NCI-H146 treated with DMSO at 0.1 percent for 48 hours (cell line): ENCODE measurements around the gene ZNF446.
"Not testable (repeated sequence)": the region's sequence is repeated elsewhere in the genome, so short reads cannot be mapped to it uniquely, and the experiment has no call there.

Experiments used
- DNase-seq: peaks from one replicate; lab custom pipeline; 2025; ENCODE audit not compliant: unreplicated experiment; lab: John Stamatoyannopoulos, UW

The ZNF446 gene

DNA sequence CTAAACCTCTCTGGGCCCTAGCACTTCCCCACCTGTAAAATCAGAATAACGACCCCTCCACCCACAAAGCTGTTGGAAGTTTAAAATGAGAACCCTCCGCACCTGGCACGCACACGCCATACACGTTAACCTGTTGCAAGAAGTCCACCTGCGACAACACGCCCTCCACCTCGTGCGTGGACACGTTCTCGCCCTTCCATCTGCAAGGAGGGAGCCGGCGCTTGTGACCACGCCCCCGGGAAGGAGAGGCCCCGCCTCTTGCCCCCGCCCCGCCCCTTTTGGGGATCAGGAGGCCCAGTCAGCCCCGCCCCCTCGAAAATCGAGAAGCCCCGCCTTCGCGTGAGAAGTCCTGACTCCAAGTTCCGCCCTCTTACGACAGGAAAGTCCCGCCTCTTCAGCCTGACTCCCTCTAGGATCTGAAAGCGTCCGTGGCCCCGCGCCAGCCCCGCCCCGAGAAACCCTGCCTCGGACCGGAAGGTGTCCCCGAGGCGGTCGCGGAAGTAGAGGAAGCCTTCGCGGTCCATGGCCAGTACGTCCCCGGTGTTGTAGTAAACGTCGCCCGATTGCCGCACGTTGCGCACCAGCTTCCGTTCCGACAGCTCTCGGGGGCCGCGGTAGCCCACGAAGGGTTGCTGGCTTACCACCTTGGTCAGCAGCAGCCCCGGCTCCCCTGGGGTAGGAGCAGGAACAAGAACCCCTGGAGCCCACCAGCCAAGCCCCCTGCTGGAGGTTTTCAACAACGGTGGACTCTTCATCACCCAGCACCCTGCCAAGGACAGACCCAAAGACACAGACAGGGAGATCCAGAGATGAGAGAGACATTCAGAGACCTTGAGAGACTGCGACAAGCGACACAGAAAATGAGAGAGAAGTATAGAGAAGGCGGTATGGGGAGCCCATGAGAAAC lies 23.1 kb downstream of the ZNF446 start:
- DNase-seq, result peak; percentile 97

DNA sequence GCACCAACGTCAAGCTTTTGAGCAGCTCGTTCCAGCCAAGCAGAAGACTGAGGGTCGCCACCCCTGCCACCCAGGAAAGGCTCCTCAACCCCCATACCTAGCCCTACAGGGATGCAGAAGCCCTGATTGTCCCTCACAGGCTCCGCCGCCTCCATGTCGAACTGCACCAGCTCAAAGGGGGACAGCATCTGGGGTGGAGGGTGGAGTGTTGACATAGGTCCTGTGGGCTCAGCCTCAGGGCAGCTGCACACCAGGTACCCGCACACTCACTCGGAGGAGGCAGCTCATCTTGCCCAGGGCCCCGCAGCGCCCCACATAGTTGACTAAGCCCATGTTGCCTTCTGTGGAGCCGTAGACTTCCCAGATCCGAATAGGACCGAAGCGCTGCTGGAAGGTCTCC lies 24.1 kb downstream of the ZNF446 start:
- DNase-seq, result no peak

DNA sequence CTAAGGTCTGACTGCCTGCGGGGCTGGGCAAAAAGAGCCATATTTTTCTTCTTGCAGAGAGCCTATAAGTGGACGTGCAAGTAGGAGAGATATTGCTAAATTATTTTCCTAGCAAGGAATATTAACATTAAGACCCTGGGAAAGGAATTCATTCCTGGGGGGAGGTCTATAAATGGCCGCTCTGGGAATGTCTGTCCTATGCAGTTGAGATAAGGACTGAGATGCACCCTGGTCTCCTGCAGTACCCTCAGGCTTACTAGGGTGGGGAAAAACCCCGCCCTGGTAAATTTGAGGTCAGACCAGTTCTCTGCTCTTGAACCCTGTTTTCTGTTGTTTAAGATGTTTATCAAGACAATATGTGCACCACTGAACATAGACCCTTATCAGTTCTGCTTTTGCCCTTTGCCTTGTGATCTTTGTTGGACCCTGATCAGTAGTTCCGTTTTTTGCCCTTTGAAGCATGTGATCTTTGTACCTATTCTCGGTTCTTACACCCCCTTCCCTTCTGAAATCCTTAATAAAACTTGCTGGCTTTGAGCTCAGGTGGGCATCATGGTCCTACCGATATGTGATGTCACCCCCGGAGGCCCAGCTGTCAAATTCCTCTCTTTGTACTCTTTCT lies 31.6 kb downstream of the ZNF446 start:
- DNase-seq, result not testable (repeated sequence)

DNA sequence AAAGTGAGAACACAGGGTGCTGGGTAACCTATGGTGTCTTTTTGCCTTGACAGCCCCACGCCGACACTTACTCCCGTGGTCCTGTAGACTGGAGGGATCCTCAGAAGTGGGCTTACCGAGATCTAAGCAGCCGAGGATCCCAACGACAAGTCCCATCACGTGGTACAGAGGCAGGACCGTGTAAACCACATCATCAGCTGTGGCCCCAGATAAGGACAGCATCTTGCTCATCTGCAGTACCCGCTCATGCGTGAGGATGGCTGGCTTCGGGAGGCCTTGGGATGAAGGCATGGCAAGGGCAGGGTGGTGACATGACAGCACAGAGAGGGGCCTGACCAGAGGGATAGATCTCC lies 33.6 kb downstream of the ZNF446 start:
- no peak for DNase-seq

DNA sequence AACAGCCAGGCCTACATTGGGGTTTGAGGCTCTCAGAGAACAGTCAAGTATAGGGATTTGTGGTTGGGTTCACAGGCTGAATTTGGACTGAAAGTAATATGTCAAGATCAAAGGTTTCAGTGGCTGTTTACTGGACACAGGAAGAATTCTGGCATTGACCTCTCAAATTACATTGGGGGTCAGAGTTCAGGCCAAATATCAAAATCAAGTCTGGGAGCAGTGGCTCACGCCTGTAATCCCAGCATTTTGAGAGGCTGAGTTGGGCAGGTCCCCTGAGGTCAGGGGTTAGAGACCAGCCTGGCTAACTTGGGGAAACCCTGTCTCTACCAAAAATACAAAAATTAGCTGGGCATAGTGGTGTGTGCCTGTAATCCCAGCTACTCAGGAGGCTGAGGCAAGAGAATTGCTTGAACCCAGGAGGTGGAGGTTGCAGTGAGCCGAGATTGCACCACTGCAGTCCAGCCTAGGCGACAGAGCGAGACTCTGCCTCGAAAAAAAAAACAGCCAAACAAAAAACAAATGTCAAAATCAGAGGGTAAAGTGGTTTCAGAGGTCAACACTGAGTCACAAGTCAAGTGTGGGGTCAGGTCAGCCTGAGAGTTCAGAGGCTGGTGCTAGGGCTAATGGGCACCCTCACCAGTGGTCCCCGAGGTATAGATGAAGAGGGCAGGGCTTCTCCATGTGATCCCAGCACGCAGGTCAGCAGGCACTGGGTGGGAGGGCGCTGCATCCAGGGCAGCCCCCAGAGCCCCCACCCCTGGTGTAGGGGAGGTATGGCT lies 34.1 kb downstream of the ZNF446 start:
- no peak for DNase-seq

DNA sequence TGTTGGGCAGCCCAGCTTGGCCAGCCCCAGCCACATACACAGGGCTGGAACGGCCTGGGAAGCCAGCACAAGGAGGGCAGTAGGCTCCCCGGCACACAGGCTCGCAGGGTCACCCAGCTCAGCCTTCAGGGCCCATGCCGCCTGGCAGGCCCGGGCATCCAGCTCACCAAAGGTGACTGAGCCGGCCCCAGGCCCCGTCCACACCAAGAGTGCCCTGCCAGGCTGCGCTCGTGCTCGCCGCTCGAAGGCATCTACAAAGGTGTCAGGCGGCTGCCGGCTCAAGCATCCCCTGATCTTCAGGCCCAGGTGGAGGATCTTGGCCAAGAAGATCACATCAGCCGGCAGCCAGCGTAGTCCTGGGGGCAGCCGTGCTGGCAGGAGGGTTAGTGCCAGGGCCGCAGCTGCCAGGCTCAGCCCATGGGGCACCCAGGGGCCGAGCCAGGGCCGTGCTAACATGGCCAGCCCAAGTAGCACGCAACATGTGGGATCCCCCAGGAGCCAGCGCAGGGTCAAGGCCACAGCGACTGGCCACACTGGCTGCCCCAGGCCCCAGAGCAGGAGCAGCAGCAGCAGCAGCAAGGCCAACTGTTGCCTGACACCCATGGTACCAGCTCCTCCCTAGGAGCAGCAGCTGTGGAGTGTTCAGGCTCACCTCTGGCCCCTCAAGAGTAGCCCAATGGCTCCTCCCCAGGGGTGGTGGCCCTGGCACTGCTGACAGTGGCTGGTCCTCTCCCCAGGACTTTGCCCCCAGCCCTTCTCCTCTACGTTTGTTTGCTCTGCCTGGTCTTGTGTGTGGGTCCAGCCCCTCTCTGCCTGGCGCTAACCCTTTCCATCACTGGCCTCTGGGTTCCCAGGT lies 35.4 kb downstream of the ZNF446 start, which contains the start of gene SLC27A5:
Gene SLC27A5 (minus strand): TSS at position 640 of the 856 bp plus-strand sequence. CDS start 37 bp downstream, at position 603.
- DNase-seq, result no peak

DNA sequence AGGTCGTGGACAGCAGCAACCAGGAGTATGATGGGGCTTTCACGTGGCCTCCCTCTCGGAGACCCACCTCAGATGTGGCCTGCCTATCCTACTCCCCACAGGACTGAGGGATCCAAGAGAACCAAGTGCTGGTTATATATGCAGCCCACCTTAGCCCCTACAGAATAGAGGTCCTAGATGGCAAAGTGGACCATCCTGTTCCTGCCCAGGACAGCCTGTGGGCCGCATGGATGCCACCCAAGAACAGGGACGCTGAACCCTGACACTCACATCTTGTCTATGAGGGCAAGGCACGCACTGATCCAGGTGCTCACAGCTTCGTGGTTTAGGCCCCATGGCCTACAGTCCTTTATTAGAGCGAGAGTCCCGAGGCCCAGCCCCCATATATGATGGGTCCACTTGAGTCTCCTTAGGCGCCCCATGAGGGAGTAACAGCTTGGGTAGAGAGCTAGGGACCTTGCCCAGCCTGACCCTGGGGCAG lies 37.1 kb downstream of the ZNF446 start:
- no peak for DNase-seq

DNA sequence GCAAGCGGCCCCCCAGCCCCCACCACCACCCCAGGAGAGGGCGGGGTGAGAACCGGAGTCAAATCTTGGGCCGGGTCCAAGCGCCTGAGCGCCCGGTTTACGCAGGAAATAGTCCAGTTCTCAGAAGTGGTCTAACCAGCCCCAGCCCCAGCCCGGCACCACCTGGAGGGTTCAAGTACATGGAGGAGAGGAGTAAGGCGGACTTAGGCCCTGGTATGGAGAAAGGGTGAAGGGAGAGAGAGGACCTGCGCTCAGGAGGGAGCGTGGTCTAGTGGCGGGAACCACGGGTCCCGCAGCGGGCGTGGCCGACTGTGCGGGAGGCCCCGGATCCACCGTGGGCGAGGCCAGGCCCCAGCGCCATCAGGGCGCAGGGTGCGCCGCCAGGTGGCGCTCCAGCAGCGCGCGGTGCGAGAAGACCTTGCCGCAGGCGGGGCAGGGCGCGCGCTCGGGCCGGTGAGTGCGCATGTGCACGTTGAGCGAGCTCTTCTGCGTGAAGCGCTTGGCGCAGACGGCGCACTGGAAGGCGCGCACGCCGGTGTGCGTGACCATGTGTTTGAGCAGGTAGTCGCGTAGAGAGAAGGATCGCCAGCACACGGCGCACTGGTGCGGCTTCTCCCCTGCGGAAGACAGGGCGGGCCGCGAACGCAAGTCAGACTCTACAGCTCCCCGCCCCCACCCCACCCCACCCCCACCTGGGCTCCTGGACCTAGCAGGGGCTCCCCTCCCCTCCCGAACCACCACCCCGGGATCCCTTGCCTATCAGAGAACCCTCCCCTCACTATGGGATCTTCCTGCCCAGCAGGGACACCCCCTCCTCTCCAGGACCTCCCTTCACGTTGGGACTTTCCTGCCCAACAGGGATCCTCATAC lies 37.8 kb downstream of the ZNF446 start:
- DNase-seq, result peak; percentile 58

DNA sequence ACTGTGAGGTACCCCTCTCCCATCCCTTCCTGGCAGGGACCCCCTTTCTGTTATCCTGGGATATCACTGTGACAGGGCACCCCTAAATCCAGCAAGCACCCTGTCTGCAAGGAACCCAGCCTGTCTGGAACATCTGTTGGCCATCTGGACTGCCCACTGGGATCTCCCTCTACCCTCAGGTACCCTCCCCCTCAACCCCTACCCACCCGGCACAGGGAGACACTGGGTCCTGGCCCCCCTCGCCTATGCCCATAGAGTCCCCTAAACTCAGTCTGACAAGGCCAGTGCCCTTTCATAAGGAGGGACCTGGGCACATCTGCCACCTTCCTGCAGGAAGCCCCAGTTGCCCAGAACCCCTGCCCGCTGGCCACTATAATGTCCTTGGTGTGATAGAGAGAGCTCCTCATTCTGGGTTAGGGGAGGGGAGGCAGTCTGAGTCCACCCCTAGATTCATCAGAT lies 38.4 kb downstream of the ZNF446 start:
- no peak for DNase-seq

DNA sequence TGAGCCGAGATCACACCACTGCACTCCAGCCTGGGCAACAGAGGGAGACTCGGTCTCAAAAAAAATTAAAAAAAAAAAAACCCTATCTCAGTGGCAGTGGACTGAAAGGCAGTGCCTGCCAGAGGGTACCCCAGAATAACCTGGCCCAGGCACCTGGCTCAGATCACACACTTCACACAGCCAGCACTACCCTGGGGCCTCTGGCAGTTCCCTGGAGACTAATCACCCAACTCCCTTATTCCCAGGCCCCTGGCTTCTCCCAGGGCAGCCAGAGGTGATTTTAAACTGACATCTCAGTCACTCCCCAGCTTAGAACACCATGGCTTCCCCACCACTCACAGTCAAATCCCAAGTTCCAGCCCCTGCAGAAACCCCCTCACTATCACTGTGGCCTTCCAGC lies 39.1 kb downstream of the ZNF446 start:
- no peak for DNase-seq

DNA sequence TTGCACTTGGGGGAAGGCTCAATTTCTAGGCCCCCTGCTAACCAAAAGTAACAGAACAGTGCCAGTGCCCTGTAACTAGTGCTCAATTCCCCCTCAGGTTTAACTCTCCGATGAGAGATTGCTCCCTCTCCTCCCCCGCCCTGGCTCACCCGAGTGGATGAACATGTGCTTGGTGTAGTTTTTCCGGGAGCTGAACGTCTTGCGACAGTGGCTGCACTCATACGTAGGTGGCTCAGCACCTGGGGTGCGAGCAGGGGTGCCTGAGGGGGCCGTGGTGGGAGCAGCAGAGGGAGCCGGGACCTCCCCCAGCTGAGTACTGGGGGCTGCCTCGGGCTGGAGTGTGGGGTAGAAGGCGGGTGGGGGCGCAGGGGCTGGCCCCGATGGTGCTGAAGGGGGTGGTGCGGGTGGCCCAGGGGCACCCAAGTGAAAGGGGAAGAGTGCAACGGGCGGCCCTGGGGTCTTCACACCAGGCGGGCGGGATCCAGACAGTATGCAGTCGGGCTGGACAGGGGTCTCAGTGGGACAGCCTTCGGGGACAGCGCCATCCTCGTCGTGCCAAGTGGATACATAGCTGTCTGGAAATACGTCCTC lies 40.2 kb downstream of the ZNF446 start:
- no peak for DNase-seq

DNA sequence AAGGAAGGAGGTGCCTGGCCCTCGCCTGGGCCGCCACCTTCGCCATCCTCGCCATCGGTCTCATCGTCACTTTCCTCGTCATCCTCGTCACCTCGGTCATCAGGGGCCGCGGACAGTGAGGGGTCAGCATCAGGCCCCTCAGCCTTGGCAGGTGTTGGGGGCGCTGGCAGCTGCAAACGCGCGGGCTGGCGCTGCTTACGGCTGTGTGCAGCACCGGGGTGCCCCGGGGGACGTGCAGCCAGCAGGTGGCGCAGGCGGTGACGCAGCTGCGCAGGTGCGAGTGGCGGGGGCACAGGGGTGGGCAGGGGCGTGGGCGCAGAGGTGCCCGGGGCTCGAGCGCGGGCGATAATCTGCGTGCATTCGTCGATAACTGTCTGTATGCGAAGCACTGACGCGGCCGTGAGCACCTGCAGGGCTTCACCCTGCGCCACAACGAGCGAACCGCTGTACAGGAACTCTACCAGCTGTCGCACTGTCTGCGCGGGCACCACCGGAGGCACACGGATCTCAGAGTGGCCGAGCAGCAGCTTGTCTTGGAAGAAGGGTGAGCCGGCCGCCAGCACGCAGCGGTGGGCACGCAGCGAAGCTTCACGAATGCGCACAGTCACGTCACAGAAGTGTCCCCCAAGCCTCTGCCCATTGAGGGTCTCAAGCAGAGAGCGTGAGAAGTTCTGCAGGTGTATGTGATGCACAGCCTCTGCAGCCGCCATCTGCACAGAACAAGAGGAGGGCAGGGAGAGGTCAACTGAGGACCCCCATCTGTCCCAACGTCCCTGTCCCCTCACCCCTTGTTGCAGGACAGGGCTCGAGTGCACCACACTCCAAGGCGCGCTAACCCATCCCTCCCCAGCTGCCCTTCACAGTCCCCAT lies 41.0 kb downstream of the ZNF446 start:
- DNase-seq, result no peak

DNA sequence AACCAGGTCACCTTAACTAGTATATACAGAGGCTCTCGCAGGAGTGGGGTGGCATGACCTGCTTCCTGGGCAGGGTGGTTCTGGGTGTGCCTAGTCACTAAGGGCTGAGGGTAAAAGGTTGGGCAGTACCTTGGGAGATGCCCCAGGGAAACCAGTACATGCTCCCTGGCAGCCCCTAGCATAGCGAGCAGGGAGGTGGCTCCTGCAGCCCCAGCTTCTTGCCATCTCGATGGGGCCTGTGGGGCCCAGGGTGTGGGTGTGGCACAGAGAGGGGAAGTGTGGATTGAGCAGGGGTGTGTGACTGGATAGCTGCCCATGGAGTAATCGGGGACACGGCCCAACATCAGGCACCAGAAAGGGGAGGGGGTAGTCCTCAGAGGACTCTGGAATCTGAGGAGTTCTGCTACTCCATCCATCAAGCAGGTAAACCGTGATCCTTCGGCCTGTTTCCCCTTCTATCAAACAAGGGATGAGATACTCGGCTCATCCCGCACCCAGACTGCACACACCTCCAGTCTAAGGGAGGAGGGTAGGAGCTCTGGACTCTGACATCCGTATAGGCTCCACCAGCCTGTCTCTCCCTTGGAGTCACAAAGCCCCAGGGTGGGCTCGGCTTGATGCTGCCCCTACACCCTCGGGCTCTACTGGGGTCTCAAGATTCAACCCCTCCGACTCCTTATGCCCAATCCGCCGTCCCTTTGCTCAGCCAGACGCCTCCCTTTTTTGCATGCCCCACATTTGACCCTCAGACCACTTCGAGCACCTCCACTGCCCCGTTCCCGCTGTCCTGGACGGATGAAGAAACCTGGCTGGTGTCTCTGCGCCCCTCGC lies 42.3 kb downstream of the ZNF446 start:
- DNase-seq, result no peak

DNA sequence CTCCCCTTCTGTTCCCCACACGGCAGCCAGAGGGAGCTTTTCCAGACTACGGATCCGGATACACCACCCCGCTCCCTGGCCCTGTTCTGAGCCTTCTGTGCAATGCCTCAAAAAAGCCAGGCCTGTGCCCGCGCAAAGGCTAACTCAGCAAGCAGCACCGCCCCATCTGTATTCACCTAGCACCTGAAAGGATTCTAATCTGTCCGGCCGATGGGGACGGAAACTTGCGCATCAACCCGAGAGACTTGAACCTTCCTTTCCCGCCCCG lies 42.9 kb downstream of the ZNF446 start:
- peak; percentile 77 for DNase-seq

DNA sequence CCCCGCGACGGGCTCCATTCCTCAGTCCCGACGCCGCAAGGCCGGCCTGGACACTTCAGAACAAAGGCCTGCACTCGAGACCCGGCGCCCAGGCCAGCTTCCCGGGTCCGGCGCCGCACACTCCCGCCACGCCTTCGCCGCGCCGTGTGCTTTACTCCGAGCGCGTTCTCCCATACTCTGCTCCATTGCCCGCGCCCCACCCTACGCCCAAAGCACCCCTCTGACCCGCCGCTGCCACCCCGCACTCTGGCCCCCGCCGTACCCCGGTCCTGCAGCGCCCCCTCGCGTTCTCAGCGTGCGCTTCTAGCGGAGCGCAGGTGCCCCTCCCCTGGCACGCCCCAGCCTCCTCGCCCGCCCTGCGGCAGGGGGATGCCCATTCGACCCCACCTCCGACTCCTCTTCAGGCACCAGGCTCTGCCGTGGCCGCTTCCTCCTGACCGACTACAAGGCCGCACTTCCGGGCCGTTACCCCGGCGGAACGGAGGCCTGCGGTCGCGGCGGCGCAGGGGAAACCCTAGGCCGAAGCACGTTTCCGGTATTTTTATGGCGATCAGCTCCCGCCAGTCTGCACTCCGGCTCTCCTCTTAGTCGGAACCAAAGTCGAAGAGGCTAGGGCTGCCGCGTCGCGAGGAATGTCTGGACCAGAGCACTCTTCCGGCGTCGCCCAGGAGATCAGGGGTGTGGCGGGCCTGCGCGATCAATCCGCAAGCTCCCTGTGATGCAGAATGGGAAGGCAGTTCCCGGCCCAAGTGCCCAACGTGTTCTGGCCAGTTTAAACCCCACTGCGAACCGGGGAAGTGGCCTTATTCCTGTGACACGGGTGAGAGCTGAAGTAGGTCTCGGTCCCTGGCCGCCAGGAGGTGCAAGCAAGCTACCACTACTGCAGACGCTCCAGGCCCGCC lies 43.5 kb downstream of the ZNF446 start, which contains the start of gene ZBTB45:
Gene ZBTB45 (minus strand): TSS at position 456 of the 902 bp plus-strand sequence. CDS start 2,137 bp downstream, outside the sequence.
- DNase-seq, result peak; percentile 98

DNA sequence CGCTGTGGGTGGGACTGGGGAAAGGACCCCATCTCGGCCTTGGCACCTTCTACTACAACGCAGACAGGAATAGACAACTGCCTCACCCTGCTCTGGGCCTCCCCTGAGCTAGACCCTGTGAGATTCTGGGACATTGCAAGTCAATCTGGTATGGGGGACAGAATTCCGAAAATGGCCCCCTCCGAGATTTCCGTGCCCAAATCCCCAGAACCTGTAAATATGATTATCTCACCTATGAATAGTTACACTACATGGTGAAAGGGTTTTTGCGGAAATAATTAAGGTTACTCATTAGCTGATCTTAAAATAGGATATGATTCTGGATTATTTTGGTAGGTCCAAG lies 44.1 kb downstream of the ZNF446 start:
- no peak for DNase-seq

DNA sequence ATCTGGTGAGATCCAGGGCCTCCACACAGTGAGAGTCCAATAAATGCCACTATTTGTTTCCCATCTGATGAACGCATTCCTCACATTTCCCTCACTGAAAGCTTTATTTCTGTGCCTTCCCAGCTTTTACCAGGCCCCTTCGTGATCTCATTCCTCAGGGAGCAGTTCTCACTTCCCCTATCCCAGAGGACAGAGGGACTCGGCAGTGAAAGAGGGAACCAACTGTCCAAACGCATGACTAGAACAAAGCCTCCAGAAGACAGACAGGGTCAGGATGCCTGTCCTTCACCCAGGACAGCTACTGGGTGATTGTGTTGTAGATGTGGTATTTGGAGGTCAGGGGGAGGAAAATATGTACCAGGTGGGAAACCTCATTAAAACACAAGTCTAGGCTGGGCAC lies 45.5 kb downstream of the ZNF446 start:
- no peak for DNase-seq
